Amniotic stem cell (primary cell): ENCODE measurements around the gene CXCL16.
"Not testable (repeated sequence)": the region's sequence is repeated elsewhere in the genome, so short reads cannot be mapped to it uniquely, and the experiment has no call there.

Experiments used
- DNase-seq: peaks from one replicate; lab custom pipeline; 2025; lab: John Stamatoyannopoulos, UW

The CXCL16 gene

DNA sequence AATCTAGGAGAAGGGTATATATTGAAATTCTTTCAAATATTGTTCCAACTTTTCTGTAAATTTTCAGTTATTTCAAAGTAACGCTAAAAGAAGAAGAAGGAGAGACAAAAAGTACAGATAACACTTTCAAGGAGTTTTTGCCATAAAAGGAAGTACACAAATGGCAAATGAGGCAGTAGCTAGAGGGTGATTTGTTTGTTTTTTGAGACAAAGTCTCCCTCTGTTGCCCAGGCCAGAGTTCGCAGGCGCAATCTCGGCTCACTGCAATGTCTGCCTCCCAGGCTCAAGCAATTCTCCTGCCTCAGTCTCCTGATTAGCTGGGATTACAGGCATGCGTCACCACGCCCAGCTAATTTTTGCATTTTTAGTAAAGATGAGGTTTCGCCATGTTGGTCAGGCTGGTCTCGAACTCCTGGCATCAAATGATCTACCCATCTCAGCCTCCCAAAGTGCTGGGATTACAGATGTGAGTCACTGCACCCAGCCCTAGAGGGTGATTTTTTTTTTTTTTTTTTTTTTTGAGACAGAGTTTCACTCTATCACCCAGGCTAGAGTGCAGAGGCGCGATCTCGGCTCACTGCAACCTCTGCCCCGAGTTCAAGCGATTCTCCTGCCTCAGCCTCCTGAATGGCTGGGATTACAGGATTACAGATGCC is 40.2 kb downstream of the CXCL16 start:
- DNase-seq, result not testable (repeated sequence)

DNA sequence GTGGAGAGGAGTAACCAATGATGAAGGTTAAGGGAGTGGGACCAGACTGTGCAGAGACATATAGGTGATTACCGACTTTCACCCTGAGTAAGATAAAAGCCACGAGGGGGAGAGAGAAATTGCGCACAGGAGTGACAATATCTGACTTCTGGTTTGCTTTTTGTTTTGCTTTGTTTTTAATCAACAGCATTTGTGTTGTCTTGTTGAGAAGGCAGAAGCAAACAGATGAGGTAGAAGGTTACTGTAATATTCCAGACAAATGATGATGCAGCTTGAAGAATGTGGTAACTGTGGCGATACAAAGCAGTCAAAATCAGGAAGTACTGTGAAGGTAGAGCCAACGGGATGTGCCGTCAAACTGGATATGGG is 43.3 kb downstream of the CXCL16 start:
- no peak for DNase-seq

DNA sequence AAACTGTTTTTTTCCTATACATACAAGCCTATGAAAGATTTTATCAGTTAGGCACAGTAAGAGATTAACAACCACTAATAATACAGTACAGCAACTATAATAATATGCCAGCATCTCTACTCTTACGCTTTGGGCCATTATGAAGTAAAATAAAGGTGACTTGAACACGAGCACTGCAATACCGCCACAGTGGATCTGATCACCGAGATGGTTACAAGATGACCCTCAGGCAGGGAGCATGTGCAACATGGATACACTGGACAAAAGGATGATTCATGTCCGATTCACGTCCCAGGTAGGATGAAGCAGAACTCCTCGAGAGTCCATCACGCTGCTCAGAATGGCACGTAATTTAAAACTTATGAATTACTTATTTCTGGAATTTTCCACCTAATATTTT is 46.3 kb downstream of the CXCL16 start:
- no peak for DNase-seq

DNA sequence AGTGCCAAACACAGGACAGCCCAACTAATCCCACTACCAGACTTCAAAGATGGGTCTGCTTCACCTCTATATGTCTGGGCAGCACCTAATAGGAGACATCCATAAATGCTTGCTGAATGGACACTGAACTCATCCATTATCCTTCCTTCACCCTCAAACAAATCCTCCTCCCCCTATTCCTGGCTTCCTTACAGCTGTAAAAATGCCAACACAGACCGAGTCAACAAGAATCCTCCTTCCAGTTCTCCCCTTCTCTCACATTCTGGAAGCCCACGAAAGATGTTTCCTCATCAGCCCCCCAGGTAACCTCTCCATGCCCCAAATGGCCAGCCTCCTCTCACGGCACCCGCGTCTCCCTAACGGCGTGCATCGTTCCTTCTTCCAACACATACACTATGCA is 48.0 kb downstream of the CXCL16 start:
- DNase-seq, result no peak

DNA sequence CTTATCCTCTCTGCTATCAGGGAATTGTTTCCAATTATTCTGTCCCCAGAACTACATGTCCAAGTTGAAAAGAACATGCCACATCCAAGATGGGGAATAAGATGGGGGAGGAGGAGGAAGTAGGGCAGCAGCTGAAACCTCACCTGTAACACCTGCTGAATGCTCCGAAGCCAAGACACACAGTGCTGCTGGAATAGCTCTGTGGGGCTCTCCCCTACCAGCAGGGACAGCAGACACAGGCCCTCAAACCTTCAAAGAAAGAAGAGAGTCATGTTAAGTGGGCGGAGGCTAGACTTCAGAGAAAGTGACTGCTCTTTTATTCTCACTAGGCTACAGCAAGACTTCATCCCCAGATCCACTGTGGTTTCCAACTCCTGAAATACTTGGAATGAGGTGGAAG is 49.0 kb downstream of the CXCL16 start:
- DNase-seq, result no peak

DNA sequence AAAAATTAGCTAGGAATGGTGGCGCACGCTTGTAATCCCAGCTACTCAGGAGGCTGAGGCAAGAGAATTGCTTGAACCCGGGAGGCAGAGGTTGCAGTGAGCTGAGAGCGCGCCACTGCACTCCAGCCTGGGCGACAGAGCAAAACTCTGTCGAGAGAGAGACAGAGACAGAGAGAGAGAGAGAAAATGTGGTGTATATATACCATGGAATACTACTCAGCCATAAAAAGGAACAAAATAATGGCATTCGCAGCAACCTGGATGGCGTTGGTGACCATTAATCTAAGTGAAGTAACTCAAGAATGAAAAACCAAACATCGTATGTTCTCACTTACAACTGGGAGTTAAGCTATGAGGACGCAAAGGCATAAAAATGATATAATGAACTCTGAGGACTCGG is 49.9 kb downstream of the CXCL16 start:
- not testable (repeated sequence) for DNase-seq

DNA sequence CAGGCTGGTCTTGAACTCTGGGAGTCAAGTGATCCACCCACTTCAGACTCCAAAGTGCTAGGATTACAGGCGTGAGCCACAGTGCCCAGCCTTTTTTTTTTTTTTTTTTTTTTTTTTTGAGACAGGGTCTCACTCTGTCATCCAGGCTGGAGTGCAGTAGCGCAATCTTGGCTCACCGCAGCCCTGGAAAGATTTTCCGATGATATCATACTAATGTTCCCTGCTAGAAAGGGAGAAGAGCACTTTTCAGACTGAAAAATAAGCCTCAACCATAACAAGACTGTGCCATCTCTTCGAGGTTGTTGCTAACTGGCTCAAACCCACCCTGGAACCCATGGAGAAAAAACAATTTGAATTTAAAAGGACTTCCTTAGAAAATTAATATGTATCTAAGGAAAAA is 56.0 kb downstream of the CXCL16 start:
- not testable (repeated sequence) for DNase-seq
